ENCODE data around the gene CSTPP1. TPM values are rescaled to one million over a fixed set of nuclear protein-coding genes. Genes with fewer than 3 reads are reported as not detected.

Gene CSTPP1
- total and polyA plus RNA-seq, 2 donors (not counting 1 experiment from before 2014, with no cell fraction given): 11.5 to 29.0 TPM

DNA sequence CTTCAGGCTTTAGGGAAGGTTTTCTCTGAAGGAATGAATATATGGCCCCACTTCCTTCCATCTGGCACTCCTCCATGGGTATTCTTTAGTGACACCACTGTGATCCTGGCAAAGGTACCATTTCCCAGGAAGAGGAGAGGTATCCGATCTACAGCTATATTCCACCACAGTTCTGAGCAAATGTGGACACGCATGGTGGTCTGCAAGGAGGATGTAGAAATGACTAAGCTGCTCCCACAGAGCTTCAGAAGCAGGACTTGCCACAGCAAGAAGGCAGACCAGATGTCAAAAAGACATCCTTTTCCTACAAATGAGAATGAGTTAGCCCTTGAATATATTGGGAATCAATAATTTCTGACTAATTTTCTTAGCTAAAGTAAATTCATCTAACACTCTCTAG, 194.6 kb downstream of the CSTPP1 start:
- H4K20me1 ChIP-seq (ENCODE audit: control insufficient read depth, insufficient read depth, low read length, poor library complexity, severe bottlenecking): no peaks in the 10 kb centered on the region
- no peaks in the 10 kb centered on the region for H3K9me3 ChIP-seq (ENCODE audit: control extremely low read depth in 1 of 3, control insufficient read depth in 2 of 3, insufficient read depth in 1 of 3, low read length in 2 of 3)
- H2AFZ ChIP-seq (ENCODE audit: insufficient read depth, low read depth, low read length, poor library complexity, severe bottlenecking): no peak overlapping the region
- Mint-ChIP-seq H3K27me3 (no peaks in the 10 kb centered on the region), H3K4me3 (no peak overlapping the region), H3K9me3 (ENCODE audit: insufficient read depth) (no peaks in the 10 kb centered on the region), H3K27ac (no peak overlapping the region), H3K4me1 (no peaks in the 10 kb centered on the region)
- no peak overlapping the region for H3K9ac ChIP-seq (ENCODE audit: low read length)
- WGBS (ENCODE audit: insufficient coverage): no CpG with 5 or more reads among the region's 2 CpGs
- no peaks in the 10 kb centered on the region for H3K79me2 ChIP-seq (ENCODE audit: control insufficient read depth, insufficient read depth, low read length)
- H3K4me3 ChIP-seq (ENCODE audit: control extremely low read depth in 1 of 5, extremely low read depth in 1 of 5, insufficient read depth in 1 of 5, low read depth in 2 of 5, low read length in 4 of 5): no peak overlapping the region
- no peak overlapping the region for H3K27ac ChIP-seq (ENCODE audit: low read length in 2 of 2)
- TF ChIP-seq CTCF (IDR thresholded peaks at IDR 0.05): no peak
- no peak for TF ChIP-seq EZH2 (IDR thresholded peaks at IDR 0.05; ENCODE audit: borderline replicate concordance, insufficient read depth, low read depth, low read length, poor library complexity, severe bottlenecking)
- ChIA-PET CTCF (interaction anchor here (0.6 to 1.5 kb wide), 3 partner anchors 21 to 296 kb away, joined by 3 to 6 read pairs (median 3); no protein-coding TSS in a partner anchor), POLR2A (no interaction called here)
- ATAC-seq (ENCODE audit: low read depth): no peak
- H3K27me3 ChIP-seq (replicated peaks in 1 of 4; ENCODE audit: control extremely low read depth in 1 of 4, control insufficient read depth in 3 of 4, insufficient read depth in 4 of 4, low read length in 3 of 4): no peaks in the 10 kb centered on the region
- DNase-seq: no peak
- no peaks in the 10 kb centered on the region for H3K36me3 ChIP-seq (replicated peaks in 1 of 2; ENCODE audit: control extremely low read depth in 1 of 2, control insufficient read depth in 1 of 2, extremely low read depth in 1 of 2, insufficient read depth in 2 of 2, low read length in 1 of 2)
- H3K4me2 ChIP-seq (replicated peaks; ENCODE audit: low read depth, low read length, poor library complexity, severe bottlenecking): no peak overlapping the region
- intact Hi-C loops (cut with micrococcal nuclease): no loop called here
- no peaks in the 10 kb centered on the region for H3K4me1 ChIP-seq (ENCODE audit: control insufficient read depth in 2 of 2, insufficient read depth in 2 of 2, low read length in 2 of 2)

DNA sequence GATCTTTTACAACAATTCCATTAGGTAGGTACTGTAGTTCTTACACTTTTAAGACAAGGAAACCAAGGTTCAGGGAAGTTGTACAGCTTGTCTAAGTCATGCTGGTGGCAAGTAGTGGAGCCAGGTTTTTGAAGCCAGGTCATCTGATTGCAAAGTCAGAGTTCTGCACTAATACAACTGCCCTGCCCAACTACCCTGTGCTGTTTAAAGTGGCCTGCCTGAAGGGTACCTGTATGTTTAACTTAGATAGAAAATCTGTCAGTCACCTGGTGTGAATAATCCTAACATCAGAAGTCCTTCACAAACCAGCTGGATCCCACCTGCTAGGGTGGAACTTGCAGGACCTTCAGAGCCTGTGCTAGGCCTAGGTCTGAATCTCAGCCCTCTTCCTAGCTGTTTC, 195.9 kb downstream of the CSTPP1 start:
- no peak overlapping the region for H2AFZ ChIP-seq (ENCODE audit: insufficient read depth, low read depth, low read length, poor library complexity, severe bottlenecking)
- TF ChIP-seq CTCF (IDR thresholded peaks at IDR 0.05) (no peak), EZH2 (IDR thresholded peaks at IDR 0.05; ENCODE audit: borderline replicate concordance, insufficient read depth, low read depth, low read length, poor library complexity, severe bottlenecking) (no peak)
- H3K79me2 ChIP-seq (ENCODE audit: control insufficient read depth, insufficient read depth, low read length): no peaks in the 10 kb centered on the region
- ChIA-PET POLR2A (no interaction called here), CTCF (no interaction called here)
- no peaks in the 10 kb centered on the region for H3K4me1 Mint-ChIP-seq
- no peaks in the 10 kb centered on the region for H3K27me3 Mint-ChIP-seq
- ATAC-seq (ENCODE audit: low read depth) (no peak), DNase-seq (no peak)
- H3K36me3 ChIP-seq (replicated peaks in 1 of 2; ENCODE audit: control extremely low read depth in 1 of 2, control insufficient read depth in 1 of 2, extremely low read depth in 1 of 2, insufficient read depth in 2 of 2, low read length in 1 of 2): no peaks in the 10 kb centered on the region
- no peak overlapping the region for H3K4me2 ChIP-seq (replicated peaks; ENCODE audit: low read depth, low read length, poor library complexity, severe bottlenecking)
- H3K9me3 ChIP-seq (ENCODE audit: control extremely low read depth in 1 of 3, control insufficient read depth in 2 of 3, insufficient read depth in 1 of 3, low read length in 2 of 3): no peaks in the 10 kb centered on the region
- no peak overlapping the region for H3K27ac Mint-ChIP-seq
- H3K27ac ChIP-seq (ENCODE audit: low read length in 2 of 2): no peak overlapping the region
- H3K9ac ChIP-seq (ENCODE audit: low read length): no peak overlapping the region
- no peak overlapping the region for H3K4me3 Mint-ChIP-seq
- no peaks in the 10 kb centered on the region for H3K27me3 ChIP-seq (replicated peaks in 1 of 4; ENCODE audit: control extremely low read depth in 1 of 4, control insufficient read depth in 3 of 4, insufficient read depth in 4 of 4, low read length in 3 of 4)
- no peaks in the 10 kb centered on the region for H3K9me3 Mint-ChIP-seq (ENCODE audit: insufficient read depth)
- no peaks in the 10 kb centered on the region for H3K4me1 ChIP-seq (ENCODE audit: control insufficient read depth in 2 of 2, insufficient read depth in 2 of 2, low read length in 2 of 2)
- H4K20me1 ChIP-seq (ENCODE audit: control insufficient read depth, insufficient read depth, low read length, poor library complexity, severe bottlenecking): no peaks in the 10 kb centered on the region
- H3K4me3 ChIP-seq (ENCODE audit: control extremely low read depth in 1 of 5, extremely low read depth in 1 of 5, insufficient read depth in 1 of 5, low read depth in 2 of 5, low read length in 4 of 5): no peak overlapping the region
- intact Hi-C loops (cut with micrococcal nuclease): no loop called here
